Heart right ventricle (tissue), 16 donors: ENCODE data around the gene TRPT1. TPM values are rescaled to one million over a fixed set of nuclear protein-coding genes. Genes with fewer than 3 reads are reported as not detected.
A peak's percentile ranks its signal among the peaks of the same experiment; 100 is the strongest.

Source experiments
- ATAC-seq, 8 donors: fragments of 200-7000 bp; cut with Tn5 transposase; one replicate each; pipeline ENCODE4 v1.9.1; 2020; ENCODE audit warnings: mild to moderate bottlenecking in 8 of 8, moderate library complexity in 8 of 8, moderate number of reproducible peaks in 1 of 8
- DNase-seq, 2 donors: peaks; one replicate each; pipeline ENCODE4 v3.0.0-alpha.2; 2020
- H3K27ac ChIP-seq, 10 donors: fragments of 200-600 bp; sonication (generic) in 2 of 10; one replicate each; pipeline versions ENCODE4 v1.5.0 to v1.8.0; 2020 to 2022; ENCODE audit warnings: mild to moderate bottlenecking in 3 of 10
- H3K27me3 ChIP-seq, 7 donors: fragments of 200-600 bp; one replicate each; pipeline ENCODE4 v1.8.0; 2021 to 2022; ENCODE audit warnings: mild to moderate bottlenecking in 2 of 7
- H3K36me3 ChIP-seq, 9 donors: fragments of 200-600 bp; sonication (generic) in 1 of 9; one replicate each; pipeline versions ENCODE4 v1.5.0 to v1.8.0; 2020 to 2022; ENCODE audit warnings: mild to moderate bottlenecking in 2 of 9
- H3K4me1 ChIP-seq, 9 donors: fragments of 200-600 bp; sonication (generic) in 1 of 9; one replicate each; pipeline versions ENCODE4 v1.5.0 to v1.8.0; 2020 to 2022; ENCODE audit warnings: mild to moderate bottlenecking in 4 of 9
- H3K4me3 ChIP-seq, 10 donors: fragments of 200-600 bp; sonication (generic) in 2 of 10; one replicate each; pipeline versions ENCODE4 v1.5.0 to v1.8.0; 2020 to 2022; ENCODE audit warnings: mild to moderate bottlenecking in 7 of 10, moderate library complexity in 2 of 10
- H3K9me3 ChIP-seq, 11 donors: fragments of 200-600 bp in 10 of 11; sonication (generic) in 2 of 11; one replicate each; pipeline versions ENCODE4 v1.5.0 to v1.8.0; 2013 to 2022; ENCODE audit warnings: mild to moderate bottlenecking in 2 of 11, control low read depth in 1 of 11, moderate library complexity in 1 of 11
- WGBS, 2 donors: extraction: QIAGEN DNeasy Blood & Tissue Kit; methylation state at CpG; one replicate each; pipeline ENCODE4 v1.1.7; 2013; ENCODE audit warnings: inconsistent platforms in 1 of 2; 5-methylcytosine and 5-hydroxymethylcytosine counted together
- intact Hi-C, 10 donors: fragments of 100-400 bp; cut with DNase I; formaldehyde crosslinking; loops; one replicate each; pipeline versions ENCODE4 v1.11.1 to v1.14.2; 2022
- polyA plus RNA-seq, 2 donors: library from polyadenylated mRNA; stranded (reverse); fragments of 200-250 nt; gene quantifications; one replicate each; pipeline ENCODE4 v1.2.3, GENCODE V29; 2013
- total RNA-seq, 10 donors: library from RNA; stranded (reverse); fragmentation: NEBNext Ultra II Directional in 3 of 10; extraction: Animal tissue kit (Norgen Biotek cat#: 25700) in 3 of 10; gene quantifications; one replicate each; pipeline versions ENCODE4 v1.2.1 to v1.2.4, GENCODE V29; 2021 to 2023
- TF ChIP-seq, protein P1 (sequence below), 9 donors: fragments of 200-600 bp; sonication (generic) in 2 of 9; IDR thresholded peaks; one replicate each; pipeline versions ENCODE4 v1.5.0 to v1.8.0; 2021 to 2022; ENCODE audit warnings: antibody characterized with exemption in 9 of 9, mild to moderate bottlenecking in 5 of 9, moderate library complexity in 1 of 9
- donor health status: Arrhythmogenic right ventricular cardiomyopathy.
- donor health status: ischemic (EF 13 %, LVEDD 7.1; RV severe dilation, severe dysfunction).
- donor health status: healthy with polysubstance abuse.
- donor health status: DM: no; HTN: yes; CAD: no.
- donor health status: DM: no; HTN: no; CAD: no.
- donor health status: ischemic (EF 25% LVEDD 6.9; RV normal size, moderate dysfunction).
- donor health status: ischemic (EF 25% LVEDD 5.7; RV mildly dilated, moderate dysfunction).
- donor health status: healthy.
- donor health status: DM: yes; HTN: yes; CAD: no.
- donor health status: Ischemic cardiomyopathy.
- donor health status: ischemic (EF 35%, LVEDD 5.7; RV mildly dilated, moderate dysfunction).
- donor health status: nonischemic (EF 11% LVEDD 7.7; RV severe dilation, severe dysfunction).
- donor health status: DM: yes; HTN: yes; CAD: no.
- donor health status: PGD.
- donor health status: ischemic (EF 29% LVEDD 5.4; RV normal size, mild dysfunction).
- donor health status: nonischemic (EF 23%, LVEDD 6.1; RV moderate dilation, normal function).

Gene TRPT1
- total and polyA plus RNA-seq, 12 donors: 50.5 to 188 (median 67.1) TPM

DNA sequence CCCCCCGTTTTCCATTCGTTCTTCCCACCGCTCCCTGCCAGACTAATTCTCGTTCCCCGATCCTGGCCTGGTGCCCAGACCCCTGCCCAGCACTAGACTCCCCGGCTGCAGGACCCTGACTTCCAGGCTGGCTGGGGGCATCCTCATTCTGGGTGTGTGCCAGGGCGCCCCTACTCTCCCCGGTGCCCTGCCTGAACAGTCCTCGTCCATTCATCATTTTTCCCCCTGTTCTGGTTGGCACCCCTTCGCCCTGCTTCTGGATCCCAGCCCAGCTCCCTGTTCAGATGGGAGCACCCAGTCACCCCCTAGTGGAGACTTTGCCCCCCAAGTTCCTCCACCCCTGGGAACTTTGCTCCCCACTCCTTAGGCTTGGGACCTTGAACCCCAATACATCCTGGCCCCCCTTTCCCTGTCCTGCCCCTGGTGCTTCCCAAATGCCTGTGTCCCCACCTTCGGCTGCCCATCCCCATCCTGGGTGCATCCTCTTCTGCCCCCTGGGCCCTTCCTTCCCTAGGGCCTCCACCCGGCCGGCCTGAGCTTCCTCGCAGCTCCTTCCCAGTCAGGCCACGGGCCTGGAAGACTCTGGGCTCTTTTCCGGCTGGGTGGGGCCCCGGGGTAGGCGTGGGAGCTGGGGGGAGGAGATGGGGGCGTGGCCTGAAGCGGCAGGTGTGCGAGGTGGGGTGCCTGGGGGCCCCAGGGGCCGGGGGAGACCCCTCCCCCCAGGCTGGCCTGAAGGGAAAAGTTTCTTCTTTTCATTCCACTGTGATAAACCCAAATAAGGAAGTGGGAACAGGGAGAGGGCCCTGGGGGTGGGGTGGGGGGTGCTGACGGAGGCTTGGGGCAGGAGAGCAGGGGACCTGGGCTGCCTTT, 26.3 kb upstream of the TRPT1 start:
- Histone ChIP-seq H3K4me3 (peak overlapping the region; percentile 70 to 93 (median 84)), H3K36me3 (peaks cover 0 to 31% (median 15%) of the 10 kb centered on the region in 9 donors), H3K9me3 (no peaks in the 10 kb centered on the region), H3K27ac (peak overlapping the region in 9 of 10 donors; percentile 71 to 87 (median 84)), H3K27me3 (no peaks in the 10 kb centered on the region), H3K4me1 (peaks cover 4 to 43% (median 38%) of the 10 kb centered on the region in 9 donors)
- 10 to 15% methylated on average over 23 of the region's 23 CpGs for WGBS, 2 donors
- intact Hi-C loops: loop anchor here in 3 of 10 donors (2.0 to 5.0 kb wide), 2 partner anchors 15 to 50 kb away; partner anchors contain the start of gene CATSPERZ (in 1 of the 3)
- TF ChIP-seq, protein P1, sequence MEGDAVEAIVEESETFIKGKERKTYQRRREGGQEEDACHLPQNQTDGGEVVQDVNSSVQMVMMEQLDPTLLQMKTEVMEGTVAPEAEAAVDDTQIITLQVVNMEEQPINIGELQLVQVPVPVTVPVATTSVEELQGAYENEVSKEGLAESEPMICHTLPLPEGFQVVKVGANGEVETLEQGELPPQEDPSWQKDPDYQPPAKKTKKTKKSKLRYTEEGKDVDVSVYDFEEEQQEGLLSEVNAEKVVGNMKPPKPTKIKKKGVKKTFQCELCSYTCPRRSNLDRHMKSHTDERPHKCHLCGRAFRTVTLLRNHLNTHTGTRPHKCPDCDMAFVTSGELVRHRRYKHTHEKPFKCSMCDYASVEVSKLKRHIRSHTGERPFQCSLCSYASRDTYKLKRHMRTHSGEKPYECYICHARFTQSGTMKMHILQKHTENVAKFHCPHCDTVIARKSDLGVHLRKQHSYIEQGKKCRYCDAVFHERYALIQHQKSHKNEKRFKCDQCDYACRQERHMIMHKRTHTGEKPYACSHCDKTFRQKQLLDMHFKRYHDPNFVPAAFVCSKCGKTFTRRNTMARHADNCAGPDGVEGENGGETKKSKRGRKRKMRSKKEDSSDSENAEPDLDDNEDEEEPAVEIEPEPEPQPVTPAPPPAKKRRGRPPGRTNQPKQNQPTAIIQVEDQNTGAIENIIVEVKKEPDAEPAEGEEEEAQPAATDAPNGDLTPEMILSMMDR (IDR thresholded peaks at IDR 0.05): peak in 3 of 9 donors; percentile 11 to 37 (median 14)
- DNase-seq (peak; percentile 60 to 63), ATAC-seq (peak in 7 of 8 donors; percentile 16 to 41 (median 34))

DNA sequence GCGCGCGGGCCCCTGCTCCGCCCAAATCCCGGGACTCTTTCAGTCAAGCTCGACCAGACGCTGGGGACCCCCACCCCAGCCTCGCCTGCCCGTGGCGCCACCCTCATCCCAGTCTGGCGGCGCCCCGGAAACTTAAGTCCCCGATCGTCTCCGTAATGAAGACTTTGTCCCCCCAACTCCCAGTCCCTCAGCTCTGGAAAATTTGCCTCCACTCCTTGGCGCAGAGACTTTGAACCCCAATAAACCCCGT, 25.7 kb upstream of the TRPT1 start:
- Histone ChIP-seq H3K36me3 (peaks cover 0 to 26% (median 14%) of the 10 kb centered on the region in 9 donors), H3K4me3 (peak overlapping the region; percentile 70 to 93 (median 84)), H3K9me3 (no peaks in the 10 kb centered on the region), H3K4me1 (peaks cover 4 to 47% (median 41%) of the 10 kb centered on the region in 9 donors), H3K27me3 (no peaks in the 10 kb centered on the region), H3K27ac (peak overlapping the region; percentile 11 to 87 (median 82))
- TF ChIP-seq, protein P1 (IDR thresholded peaks at IDR 0.05): no peak
- intact Hi-C loops: loop anchor here in 5 of 10 donors (1.0 to 5.0 kb wide), 4 partner anchors 15 to 51 kb away; partner anchors contain the start of gene CATSPERZ (in 1 of the 5)
- WGBS, 2 donors: 1 to 3% methylated on average over 18 of the region's 18 CpGs
- DNase-seq (no peak), ATAC-seq (no peak)

DNA sequence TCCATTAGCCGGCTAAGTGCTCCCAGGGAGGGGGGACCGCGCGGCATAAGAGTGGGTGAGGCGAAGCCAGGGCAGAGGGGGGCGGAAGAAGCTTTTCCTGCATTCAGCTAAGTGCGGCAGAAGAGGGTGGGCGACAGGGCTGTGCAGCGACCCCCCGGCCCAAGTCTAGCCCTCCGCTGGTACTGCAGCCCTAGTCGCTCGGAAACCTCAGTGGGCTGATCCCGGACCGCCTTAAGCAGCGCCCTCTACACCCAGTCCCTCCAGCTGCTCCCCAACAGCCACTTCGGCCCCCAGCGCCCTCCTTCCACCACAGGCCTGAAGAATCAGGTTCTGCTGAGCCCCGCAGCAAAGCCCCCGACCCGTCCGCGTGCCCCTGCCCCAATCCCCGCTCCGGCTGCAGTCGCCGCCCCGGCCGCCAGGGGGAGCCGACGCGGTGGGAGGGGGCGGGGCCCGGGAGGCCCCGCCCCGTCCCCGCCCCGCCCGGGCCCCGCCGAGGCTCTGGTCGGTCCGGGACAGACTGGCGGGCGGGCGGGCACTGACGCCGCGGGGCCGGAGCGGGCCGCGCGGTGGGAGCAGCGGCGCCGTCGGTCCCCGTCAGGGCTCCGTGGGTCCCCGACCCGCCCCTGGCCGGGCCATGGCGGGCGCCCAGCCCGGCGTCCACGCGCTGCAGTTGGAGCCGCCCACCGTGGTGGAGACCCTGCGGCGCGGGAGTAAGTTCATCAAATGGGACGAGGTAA, 25.2 kb upstream of the TRPT1 start, which contains the start of gene PLCB3:
TSS of gene PLCB3 (plus strand) at position 515 of the 737 bp plus-strand sequence. CDS start at position 635, 120 bp downstream.
- Histone ChIP-seq H3K9me3 (no peaks in the 10 kb centered on the region), H3K27me3 (no peaks in the 10 kb centered on the region), H3K36me3 (peaks cover 0 to 21% (median 9%) of the 10 kb centered on the region in 9 donors), H3K27ac (peak within 1 kb of the TSS; percentile 11 to 87 (median 82)), H3K4me3 (peak within 1 kb of the TSS; percentile 70 to 93 (median 84)), H3K4me1 (peaks cover 4 to 48% (median 41%) of the 10 kb centered on the region in 9 donors)
- peak; percentile 40 to 69 for DNase-seq
- WGBS, 2 donors: 1% methylated on average over 55 to 75 of the region's 75 CpGs
- intact Hi-C loops: loop anchor here in 3 of 10 donors (1.0 to 5.0 kb wide), 4 partner anchors 16 to 51 kb away; partner anchors contain the start of gene CATSPERZ (in 1 of the 3)
- peak; percentile 23 to 80 (median 50) for ATAC-seq
- TF ChIP-seq, protein P1 (IDR thresholded peaks at IDR 0.05): peak; percentile 67 to 93 (median 80)
